K562 (cell line): ENCODE measurements around the gene TMEM214. TPM values are rescaled to one million over a fixed set of nuclear protein-coding genes. Genes with fewer than 3 reads are reported as not detected.

Experiments
- CREB5 ChIP-seq: fragments of 250-450 bp; sonication (Bioruptor Pico); IDR thresholded peaks from 2 replicates; pipeline ENCODE4 v1.5.0; 2020; ENCODE audit warnings: mild to moderate bottlenecking
- CTBP1 ChIP-seq: fragments of 450-650 bp; IDR thresholded peaks from 2 replicates; pipeline ENCODE4 v1.6.1; 2016; ENCODE audit warnings: borderline replicate concordance
- EP300 ChIP-seq: IDR thresholded peaks from 2 replicates; pipeline ENCODE4 v1.6.1; 2012; ENCODE audit warnings: low read length, improper control_type of control experiment
- HDAC8 ChIP-seq: fragments of 450-650 bp; IDR thresholded peaks from 2 replicates; pipeline ENCODE4 v1.6.1; 2016; ENCODE audit warnings: mild to moderate bottlenecking, missing genetic modification characterization, moderate library complexity, missing compliant biosample characterization
- KLF6 ChIP-seq: fragments of 250-450 bp; sonication (Bioruptor Pico); IDR thresholded peaks from 2 replicates; pipeline ENCODE4 v1.4.0; 2020; ENCODE audit warnings: mild to moderate bottlenecking, moderate library complexity, borderline replicate concordance
- POU5F1 ChIP-seq: fragments of 150-350 bp; IDR thresholded peaks from 2 replicates; pipeline ENCODE4 v1.6.1; 2014; ENCODE audit warnings: borderline replicate concordance, low read length, low read depth, mild to moderate bottlenecking; ENCODE audit not compliant: partially characterized antibody
- RREB1 ChIP-seq: fragments of 250-450 bp; sonication (Bioruptor Pico); IDR thresholded peaks from 2 replicates; pipeline ENCODE4 v1.4.0; 2020
- THAP7 ChIP-seq: fragments of 250-450 bp; sonication (Bioruptor Pico); IDR thresholded peaks from 2 replicates; pipeline ENCODE4 v1.5.0; 2021
- ZNF644 ChIP-seq: fragments of 200-800 bp; sonication (Bioruptor generic); IDR thresholded peaks from 2 replicates; pipeline ENCODE4 v1.6.1; 2016; ENCODE audit warnings: low read depth, missing genetic modification characterization, missing compliant biosample characterization
- ZNF77 ChIP-seq: fragments of 250-450 bp; sonication (Bioruptor Pico); IDR thresholded peaks from 2 replicates; pipeline ENCODE4 v1.5.0; 2020
- ZNF79 ChIP-seq: fragments of 250-450 bp; sonication (Bioruptor Pico); IDR thresholded peaks from 2 replicates; pipeline ENCODE4 v1.4.0; 2020; ENCODE audit warnings: low read depth, mild to moderate bottlenecking, moderate library complexity
- ZSCAN32 ChIP-seq: fragments of 450-650 bp; formaldehyde crosslinking; IDR thresholded peaks from 2 replicates; pipeline ENCODE4 v1.4.0; 2020; ENCODE audit warnings: mild to moderate bottlenecking, moderate library complexity
- polyA plus RNA-seq, 8 experiments: library from polyadenylated mRNA; depleted of rRNA in 4 of 8; stranded (reverse) in 5 of 8; unstranded in 3 of 8; fragments of >200 nt; fragmentation: Nextera tagmentation in 2 of 8; fragmentation: Illumina TruSeq in 1 of 8; extraction: Ambion mirVana in 2 of 8; extraction: Trizol in 1 of 8; gene quantifications; 2 replicates each; pipeline versions ENCODE4 v1.2.1 to v1.2.3, GENCODE V29; 2011 to 2014; ENCODE audit warnings: inconsistent platforms in 1 of 8, missing spikeins in 1 of 8
- total RNA-seq, 7 experiments: library from RNA; depleted of rRNA in 6 of 7; stranded (reverse); fragments of >200 nt in 6 of 7; fragmentation: Illumina TruSeq in 2 of 7; extraction: Trizol in 2 of 7; gene quantifications; 2 replicates each; pipeline versions ENCODE4 v1.2.1 to v1.2.3, GENCODE V29; 2011 to 2021; ENCODE audit warnings: low replicate concordance in 1 of 7

Gene TMEM214
- total and polyA plus RNA-seq, 9 of the 15 experiments (the other 6 are each of a cell fraction or from before 2014, with no cell fraction given): 11.4 to 81.4 (median 44.1) TPM

GRCh38 chr2:27051902-27052645 is 19.3 kb downstream of the TMEM214 start (continued):
- TF ChIP-seq CREB5 (CRISPR knock-in tag) (no peak), ZNF77 (no peak), ZNF79 (CRISPR knock-in tag) (no peak), CTBP1 (no peak), RREB1 (peak; percentile 68; the same call in 1 of the 2 replicates), KLF6 (0 out of 2 replicates have a peak, but pooled peaks have one; percentile 27), EP300 (no peak), HDAC8 (tag) (no peak), POU5F1 (no peak), THAP7 (CRISPR knock-in tag) (no peak), ZSCAN32 (CRISPR knock-in tag) (no peak), ZNF644 (tag) (no peak)
- TF ChIP-seq, all 486 proteins: peak for 18
